Measurements from ENCODE around the gene GABRB3. TPM values are rescaled to one million over a fixed set of nuclear protein-coding genes. Genes with fewer than 3 reads are reported as not detected.

The GABRB3 gene
- total and polyA plus RNA-seq, 2 donors from 2014 or later, result 4.7 to 6.9 TPM

DNA sequence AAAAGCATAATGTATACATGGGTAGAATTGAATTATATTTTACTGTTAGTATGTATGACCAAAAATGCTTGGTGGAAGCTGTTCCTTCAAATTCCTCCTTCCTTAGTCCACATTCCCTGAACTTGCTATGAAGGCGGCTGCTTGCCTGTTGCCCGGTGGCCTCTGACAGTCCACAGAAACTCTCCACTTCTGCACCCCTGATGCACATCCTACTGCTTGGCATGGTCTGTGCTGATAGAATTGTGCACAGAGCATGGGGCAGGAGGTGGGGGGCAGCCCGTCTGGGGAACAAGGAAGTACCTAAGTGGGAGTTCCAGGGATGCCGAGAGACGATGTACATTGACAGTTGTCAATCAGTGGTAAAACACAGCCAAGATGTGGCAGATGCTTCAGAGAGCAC, 33.7 kb upstream of the GABRB3 start:
- H3K9me3 ChIP-seq (ENCODE audit: control insufficient read depth in 2 of 3, insufficient read depth in 1 of 3, low read length in 3 of 3), result no peaks in the 10 kb centered on the region
- TF ChIP-seq, protein P1, sequence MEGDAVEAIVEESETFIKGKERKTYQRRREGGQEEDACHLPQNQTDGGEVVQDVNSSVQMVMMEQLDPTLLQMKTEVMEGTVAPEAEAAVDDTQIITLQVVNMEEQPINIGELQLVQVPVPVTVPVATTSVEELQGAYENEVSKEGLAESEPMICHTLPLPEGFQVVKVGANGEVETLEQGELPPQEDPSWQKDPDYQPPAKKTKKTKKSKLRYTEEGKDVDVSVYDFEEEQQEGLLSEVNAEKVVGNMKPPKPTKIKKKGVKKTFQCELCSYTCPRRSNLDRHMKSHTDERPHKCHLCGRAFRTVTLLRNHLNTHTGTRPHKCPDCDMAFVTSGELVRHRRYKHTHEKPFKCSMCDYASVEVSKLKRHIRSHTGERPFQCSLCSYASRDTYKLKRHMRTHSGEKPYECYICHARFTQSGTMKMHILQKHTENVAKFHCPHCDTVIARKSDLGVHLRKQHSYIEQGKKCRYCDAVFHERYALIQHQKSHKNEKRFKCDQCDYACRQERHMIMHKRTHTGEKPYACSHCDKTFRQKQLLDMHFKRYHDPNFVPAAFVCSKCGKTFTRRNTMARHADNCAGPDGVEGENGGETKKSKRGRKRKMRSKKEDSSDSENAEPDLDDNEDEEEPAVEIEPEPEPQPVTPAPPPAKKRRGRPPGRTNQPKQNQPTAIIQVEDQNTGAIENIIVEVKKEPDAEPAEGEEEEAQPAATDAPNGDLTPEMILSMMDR (IDR thresholded peaks at IDR 0.05; ENCODE audit: borderline replicate concordance, extremely low read depth, insufficient read depth), result no peak
- FAIRE-seq (no peak), DNase-seq (no peak)
- no peak overlapping the region for H3K9ac ChIP-seq (ENCODE audit: low read length in 3 of 3)
- peaks cover 0 to 11% (median 7%) of the 10 kb centered on the region in 3 donors for H3K4me1 ChIP-seq (ENCODE audit: control insufficient read depth in 2 of 3, insufficient read depth in 2 of 3, low read depth in 1 of 3, low read length in 3 of 3)
- H3K27me3 ChIP-seq (ENCODE audit: control insufficient read depth, insufficient read depth, low read length), result no peaks in the 10 kb centered on the region
- intact Hi-C loops (cut with DNase I), result no loop called here
- peak overlapping the region in 1 of 2 donors; percentile 55 for H3K27ac ChIP-seq (ENCODE audit: low read depth in 2 of 2, low read length in 2 of 2)
- H3K36me3 ChIP-seq (ENCODE audit: control insufficient read depth in 2 of 3, insufficient read depth in 3 of 3, low read length in 3 of 3), result no peaks in the 10 kb centered on the region
- no peak overlapping the region for H3K4me3 ChIP-seq (ENCODE audit: low read length in 3 of 3)

DNA sequence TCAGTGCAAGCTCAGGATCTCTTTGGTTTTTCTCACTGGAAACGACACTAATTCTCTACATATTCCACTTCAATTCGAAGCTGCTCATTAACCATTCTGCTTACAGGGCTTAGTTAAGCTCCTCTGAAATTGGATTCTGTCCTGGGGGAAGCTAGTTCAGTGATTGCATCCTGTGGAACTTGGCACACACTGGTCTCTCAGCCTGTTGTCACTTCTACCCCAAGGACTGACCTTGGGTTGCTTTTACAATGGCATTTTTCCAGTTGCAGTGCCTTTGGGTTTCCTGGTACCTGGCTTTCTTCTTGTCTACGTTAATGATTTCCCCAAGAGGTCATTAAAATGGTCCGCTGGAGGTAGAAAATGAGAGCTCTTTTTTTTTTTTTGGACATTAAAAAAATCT, 33.3 kb upstream of the GABRB3 start:
- TF ChIP-seq, protein P1 (IDR thresholded peaks at IDR 0.05; ENCODE audit: borderline replicate concordance, extremely low read depth, insufficient read depth), result no peak
- H3K9ac ChIP-seq (ENCODE audit: low read length in 3 of 3), result no peak overlapping the region
- no peaks in the 10 kb centered on the region for H3K9me3 ChIP-seq (ENCODE audit: control insufficient read depth in 2 of 3, insufficient read depth in 1 of 3, low read length in 3 of 3)
- no peaks in the 10 kb centered on the region for H3K27me3 ChIP-seq (ENCODE audit: control insufficient read depth, insufficient read depth, low read length)
- H3K36me3 ChIP-seq (ENCODE audit: control insufficient read depth in 2 of 3, insufficient read depth in 3 of 3, low read length in 3 of 3), result no peaks in the 10 kb centered on the region
- no peak overlapping the region for H3K4me3 ChIP-seq (ENCODE audit: low read length in 3 of 3)
- H3K4me1 ChIP-seq (ENCODE audit: control insufficient read depth in 2 of 3, insufficient read depth in 2 of 3, low read depth in 1 of 3, low read length in 3 of 3), result peaks cover 0 to 11% (median 7%) of the 10 kb centered on the region in 3 donors
- DNase-seq (peak in 2 of 5 donors; percentile 33 to 46), FAIRE-seq (peak; percentile 56)
- H3K27ac ChIP-seq (ENCODE audit: low read depth in 2 of 2, low read length in 2 of 2), result no peak overlapping the region
- intact Hi-C loops (cut with DNase I), result no loop called here

DNA sequence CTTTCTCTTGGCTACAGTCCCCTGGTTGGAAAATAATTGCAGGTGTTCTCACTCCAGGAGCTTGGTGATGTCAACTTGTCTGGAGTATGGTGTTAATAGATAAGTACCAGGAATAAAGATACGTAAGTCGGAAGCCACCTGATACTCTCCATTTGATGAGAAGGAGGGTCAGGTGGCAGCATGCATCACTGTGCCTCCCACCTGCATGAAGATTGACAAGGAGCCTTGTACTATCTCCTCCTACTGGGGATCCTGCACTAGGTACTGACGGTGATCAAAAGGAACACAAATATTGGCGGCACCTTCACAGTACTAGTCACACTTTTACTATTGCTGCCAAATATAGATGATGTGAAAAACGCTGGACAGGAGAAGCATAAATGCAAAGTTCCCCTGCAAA, 32.6 kb upstream of the GABRB3 start:
- no peak overlapping the region for H3K9ac ChIP-seq (ENCODE audit: low read length in 3 of 3)
- no peaks in the 10 kb centered on the region for H3K27me3 ChIP-seq (ENCODE audit: control insufficient read depth, insufficient read depth, low read length)
- H3K27ac ChIP-seq (ENCODE audit: low read depth in 2 of 2, low read length in 2 of 2), result no peak overlapping the region
- H3K36me3 ChIP-seq (ENCODE audit: control insufficient read depth in 2 of 3, insufficient read depth in 3 of 3, low read length in 3 of 3), result no peaks in the 10 kb centered on the region
- DNase-seq (peak in 1 of 5 donors; percentile 7), FAIRE-seq (no peak)
- H3K9me3 ChIP-seq (ENCODE audit: control insufficient read depth in 2 of 3, insufficient read depth in 1 of 3, low read length in 3 of 3), result no peaks in the 10 kb centered on the region
- H3K4me3 ChIP-seq (ENCODE audit: low read length in 3 of 3), result no peak overlapping the region
- peaks cover 0 to 11% (median 7%) of the 10 kb centered on the region in 3 donors for H3K4me1 ChIP-seq (ENCODE audit: control insufficient read depth in 2 of 3, insufficient read depth in 2 of 3, low read depth in 1 of 3, low read length in 3 of 3)
- intact Hi-C loops (cut with DNase I), result no loop called here
- TF ChIP-seq, protein P1 (IDR thresholded peaks at IDR 0.05; ENCODE audit: borderline replicate concordance, extremely low read depth, insufficient read depth), result no peak
